NB4 (cell line): ENCODE results near the gene PHOX2A.

Experiments
- CTCF ChIP-seq: IDR thresholded peaks from one replicate; pipeline ENCODE4 v1.5.1; 2012; ENCODE audit warnings: low read depth, low read length
- MAX ChIP-seq: IDR thresholded peaks from 2 replicates; pipeline ENCODE4 v1.6.1; 2011; ENCODE audit warnings: low read depth, low read length
- POLR2A ChIP-seq: IDR thresholded peaks from 2 replicates; pipeline ENCODE4 v1.6.1; 2011; ENCODE audit warnings: mild to moderate bottlenecking; ENCODE audit not compliant: insufficient read length; ENCODE audit errors: extremely low read depth

- TF ChIP-seq CTCF (no peak), POLR2A (no peak), MAX (no peak)
These were observed 24.1 kb upstream of the PHOX2A start for GRCh38 chr11:72267956-72268617.
